GM12891 (cell line): ENCODE results near the gene LRIT1.

Source experiments
- POLR2A ChIP-seq: IDR thresholded peaks from 2 replicates; pipeline ENCODE4 v1.6.1; 2011; ENCODE audit warnings: low read depth, low read length, control low read depth
- POLR2AphosphoS5 ChIP-seq: IDR thresholded peaks from 2 replicates; pipeline ENCODE4 v1.6.1; 2011; ENCODE audit warnings: low read depth, low read length, control low read depth
- SPI1 ChIP-seq: IDR thresholded peaks from 2 replicates; pipeline ENCODE4 v1.6.1; 2011; ENCODE audit warnings: low read depth, low read length, control low read depth
- TAF1 ChIP-seq: IDR thresholded peaks from 2 replicates; pipeline ENCODE4 v1.6.1; 2011; ENCODE audit warnings: low read depth, low read length, control low read depth

DNA sequence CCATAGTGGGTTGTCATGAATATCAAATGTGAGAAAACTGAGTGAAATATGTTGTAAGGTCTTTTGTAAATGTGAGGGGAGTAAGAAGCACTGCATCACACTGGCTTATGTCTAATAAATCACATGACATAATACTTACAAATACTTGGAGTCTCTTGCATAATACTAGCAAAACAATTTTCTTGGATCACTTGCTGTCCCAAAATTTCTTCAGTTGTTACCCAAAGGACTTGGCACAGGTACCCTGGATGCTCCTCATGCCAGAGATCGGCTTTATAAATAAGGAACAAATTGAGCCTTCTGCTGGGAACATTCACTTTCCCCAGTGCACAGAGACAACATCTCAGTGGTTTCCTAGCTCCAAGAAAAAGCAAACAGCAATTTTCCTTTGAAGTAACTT is 11.0 kb downstream of the LRIT1 start:
- TF ChIP-seq POLR2A (no peak), POLR2AphosphoS5 (no peak), TAF1 (no peak), SPI1 (no peak)
